ENCODE results near the gene CNTNAP4.

CNTNAP4 gene

DNA sequence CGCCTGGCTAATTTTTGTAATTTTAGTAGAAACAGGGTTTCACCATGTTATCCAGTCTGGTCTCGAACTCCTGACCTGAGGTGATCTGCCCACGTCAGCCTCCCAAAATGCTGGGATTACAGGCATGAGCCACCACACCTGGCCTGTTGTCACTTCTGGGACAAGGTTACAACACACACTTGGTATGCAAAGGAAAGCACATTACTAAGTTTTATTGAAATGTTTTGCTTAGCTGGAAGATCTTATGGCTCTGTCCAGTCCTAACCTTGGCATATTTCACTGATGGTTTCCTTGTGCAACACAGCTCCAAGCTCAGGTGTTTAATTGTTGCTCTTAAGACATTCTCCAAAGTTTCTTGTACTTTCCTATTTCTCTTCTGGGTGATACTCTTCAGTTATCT, 94.2 kb downstream of the CNTNAP4 start:
- TF ChIP-seq, protein P1, sequence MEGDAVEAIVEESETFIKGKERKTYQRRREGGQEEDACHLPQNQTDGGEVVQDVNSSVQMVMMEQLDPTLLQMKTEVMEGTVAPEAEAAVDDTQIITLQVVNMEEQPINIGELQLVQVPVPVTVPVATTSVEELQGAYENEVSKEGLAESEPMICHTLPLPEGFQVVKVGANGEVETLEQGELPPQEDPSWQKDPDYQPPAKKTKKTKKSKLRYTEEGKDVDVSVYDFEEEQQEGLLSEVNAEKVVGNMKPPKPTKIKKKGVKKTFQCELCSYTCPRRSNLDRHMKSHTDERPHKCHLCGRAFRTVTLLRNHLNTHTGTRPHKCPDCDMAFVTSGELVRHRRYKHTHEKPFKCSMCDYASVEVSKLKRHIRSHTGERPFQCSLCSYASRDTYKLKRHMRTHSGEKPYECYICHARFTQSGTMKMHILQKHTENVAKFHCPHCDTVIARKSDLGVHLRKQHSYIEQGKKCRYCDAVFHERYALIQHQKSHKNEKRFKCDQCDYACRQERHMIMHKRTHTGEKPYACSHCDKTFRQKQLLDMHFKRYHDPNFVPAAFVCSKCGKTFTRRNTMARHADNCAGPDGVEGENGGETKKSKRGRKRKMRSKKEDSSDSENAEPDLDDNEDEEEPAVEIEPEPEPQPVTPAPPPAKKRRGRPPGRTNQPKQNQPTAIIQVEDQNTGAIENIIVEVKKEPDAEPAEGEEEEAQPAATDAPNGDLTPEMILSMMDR (IDR thresholded peaks at IDR 0.05; ENCODE audit: extremely low read depth, missing control alignments) = no peak
- DNase-seq (ENCODE audit: low spot score) = no peak

DNA sequence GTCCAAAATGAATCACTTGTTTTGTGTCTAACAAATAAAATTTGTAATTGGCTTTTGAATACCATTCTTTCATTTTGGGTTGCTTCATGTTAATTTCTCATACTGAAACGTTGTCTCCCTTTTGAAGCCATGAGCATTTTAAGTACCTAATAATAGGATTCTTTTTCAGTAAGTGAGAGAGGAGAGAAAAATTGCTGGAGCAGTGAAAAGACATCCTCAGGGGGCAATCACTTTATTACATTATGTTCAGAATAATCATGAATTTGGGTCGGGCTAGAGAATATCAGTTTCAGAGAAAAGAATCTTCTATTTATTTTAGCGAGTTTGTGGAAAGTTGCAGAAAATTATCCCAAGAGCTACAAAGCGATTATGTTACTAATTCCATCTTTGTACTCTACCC, 96.8 kb downstream of the CNTNAP4 start:
- TF ChIP-seq, protein P1 (IDR thresholded peaks at IDR 0.05; ENCODE audit: extremely low read depth, missing control alignments) = no peak
- DNase-seq (ENCODE audit: low spot score) = no peak

DNA sequence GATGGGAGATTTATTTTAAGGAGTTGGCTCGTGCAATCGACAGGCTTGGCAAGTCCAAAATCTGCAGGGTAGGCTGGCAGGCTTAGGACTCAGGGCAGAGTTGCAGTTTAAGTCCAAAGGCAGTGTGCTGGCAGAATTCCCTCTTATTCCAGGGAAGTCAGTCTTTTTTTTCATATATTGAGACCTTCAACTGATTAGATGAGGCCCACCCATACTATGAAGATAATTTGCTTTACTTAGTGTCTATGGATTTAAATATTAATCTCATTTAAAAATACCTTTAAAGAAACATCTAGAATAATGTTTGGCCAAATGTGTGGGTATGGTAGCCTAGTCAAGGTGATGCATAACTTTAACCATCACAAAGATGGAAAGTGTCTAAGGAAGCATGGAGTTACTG, 99.8 kb downstream of the CNTNAP4 start:
- no peak for DNase-seq (ENCODE audit: low spot score)

DNA sequence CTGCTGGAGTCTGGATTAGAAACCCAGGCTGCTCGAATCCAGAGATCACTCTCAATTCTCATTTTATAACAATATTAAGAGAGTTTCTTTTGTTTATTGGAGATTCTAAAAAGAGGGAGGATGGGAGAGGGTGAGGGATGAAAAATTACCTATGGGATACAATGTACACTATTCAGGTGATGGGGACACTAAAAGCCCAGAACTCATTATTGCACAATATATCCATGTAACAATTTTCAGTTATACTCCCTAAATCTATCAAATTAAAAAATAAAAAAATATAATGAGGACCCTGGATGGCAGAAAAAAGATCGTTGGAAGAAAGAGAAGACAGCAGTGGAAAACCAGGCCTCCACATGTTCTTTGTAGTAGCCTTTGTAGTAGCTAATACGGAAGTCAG, 100.8 kb downstream of the CNTNAP4 start:
- DNase-seq (ENCODE audit: low spot score) = no peak
- TF ChIP-seq, protein P1 (IDR thresholded peaks at IDR 0.05; ENCODE audit: extremely low read depth, missing control alignments) = no peak

More for the DNA sequence above, 99.8 kb downstream of the CNTNAP4 start:
- TF ChIP-seq, protein P1 (IDR thresholded peaks at IDR 0.05; ENCODE audit: extremely low read depth, missing control alignments) = no peak

DNA sequence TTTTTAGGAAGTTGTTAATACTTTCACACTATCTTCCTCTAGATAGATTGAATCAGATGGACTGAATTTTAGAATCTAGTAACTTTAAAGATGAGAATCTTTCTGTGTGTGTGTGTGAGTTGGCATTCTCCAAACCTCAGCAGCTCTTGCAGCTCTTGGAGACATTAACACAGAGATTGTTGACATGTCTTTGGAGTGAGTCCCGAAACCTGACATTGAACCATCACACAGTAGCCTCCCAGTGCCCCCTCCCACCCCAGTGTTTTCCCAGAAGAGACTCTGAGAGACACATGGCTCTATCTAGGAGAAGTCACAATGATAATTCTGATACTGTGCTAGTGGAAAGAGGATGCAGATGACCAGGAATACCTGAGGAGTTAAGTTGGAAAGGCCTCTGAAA, 103.9 kb downstream of the CNTNAP4 start:
- TF ChIP-seq, protein P1 (IDR thresholded peaks at IDR 0.05; ENCODE audit: extremely low read depth, missing control alignments) = no peak
- no peak for DNase-seq (ENCODE audit: low spot score)

DNA sequence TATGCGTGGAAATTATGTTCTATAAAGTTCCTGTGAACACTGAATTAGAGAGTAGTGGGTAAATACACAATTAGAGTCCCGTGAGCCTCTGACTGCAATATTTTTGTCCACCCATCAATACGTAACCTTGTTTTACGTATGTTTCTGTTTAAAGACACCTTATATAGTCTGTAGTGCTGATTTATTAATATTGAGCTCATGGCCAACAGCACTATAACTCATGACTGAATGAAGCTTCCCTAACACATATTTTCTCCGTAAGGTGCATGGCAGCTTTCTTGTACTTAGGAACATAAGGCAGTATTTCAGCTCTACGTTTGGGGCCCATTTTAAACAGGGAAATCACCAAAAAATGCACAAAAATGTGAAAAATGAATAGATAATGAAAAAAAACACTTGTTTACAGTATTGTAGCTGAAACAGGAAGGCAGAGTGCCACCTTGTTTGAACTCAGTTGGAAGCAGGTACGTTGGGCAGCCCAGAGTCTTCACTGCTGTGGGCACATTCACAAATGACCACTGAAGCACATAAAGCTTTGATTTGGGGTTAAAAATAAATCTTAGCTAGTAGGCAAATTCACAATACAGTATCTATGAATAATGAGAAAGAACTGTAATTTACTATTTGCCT, 108.5 kb downstream of the CNTNAP4 start:
- DNase-seq (ENCODE audit: low spot score) = no peak
- TF ChIP-seq, protein P1 (IDR thresholded peaks at IDR 0.05; ENCODE audit: extremely low read depth, missing control alignments) = no peak

DNA sequence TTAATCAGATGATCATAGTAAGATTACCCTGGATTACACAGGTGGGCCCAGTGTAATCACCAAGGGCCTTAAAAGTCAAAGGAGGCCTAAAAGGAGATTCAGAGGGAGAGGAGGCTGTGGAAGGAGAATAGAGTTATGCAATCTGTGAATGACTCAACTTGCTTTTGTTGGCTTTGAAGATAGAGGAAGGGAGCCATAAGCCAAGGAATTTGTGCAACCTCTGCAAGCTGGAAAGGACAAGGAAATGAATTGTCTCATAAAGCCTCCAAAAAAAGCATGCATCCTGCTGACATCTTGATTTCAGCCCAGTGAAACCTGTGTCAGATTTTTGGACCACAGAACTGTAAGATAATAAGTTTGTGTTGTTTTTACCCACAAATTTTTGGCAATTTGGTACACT, 109.6 kb downstream of the CNTNAP4 start:
- DNase-seq (ENCODE audit: low spot score) = no peak
- TF ChIP-seq, protein P1 (IDR thresholded peaks at IDR 0.05; ENCODE audit: extremely low read depth, missing control alignments) = no peak
